Measurements from ENCODE around the gene KPNB1. TPM values are rescaled to one million over a fixed set of nuclear protein-coding genes. Genes with fewer than 3 reads are reported as not detected.

Gene KPNB1
- total RNA-seq, 2 donors from 2014 or later = 560 to 601 TPM

DNA sequence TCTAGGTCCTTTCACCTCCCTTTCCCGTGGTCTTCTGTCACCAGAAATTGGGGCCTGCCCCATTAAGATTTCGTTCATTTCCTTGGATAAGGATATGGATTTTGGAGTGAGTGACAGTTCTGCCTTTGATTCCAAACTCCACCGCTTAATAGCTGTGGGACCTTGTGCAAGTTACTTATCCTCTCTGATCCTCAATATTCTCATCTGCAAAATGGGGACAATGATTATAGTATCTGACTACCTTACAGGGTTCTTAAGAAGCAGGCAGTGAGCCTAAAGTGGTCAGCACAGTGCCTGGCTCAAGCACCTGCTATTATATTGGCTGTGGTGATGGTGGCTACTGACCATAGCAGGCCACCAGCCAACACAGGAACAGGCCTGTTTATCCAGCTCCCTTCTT, 59.9 kb downstream of the KPNB1 start:
- no peak for ATAC-seq
- H3K27ac Mint-ChIP-seq = no peak overlapping the region
- DNase-seq (ENCODE audit: low spot score in 2 of 2) = no peak

DNA sequence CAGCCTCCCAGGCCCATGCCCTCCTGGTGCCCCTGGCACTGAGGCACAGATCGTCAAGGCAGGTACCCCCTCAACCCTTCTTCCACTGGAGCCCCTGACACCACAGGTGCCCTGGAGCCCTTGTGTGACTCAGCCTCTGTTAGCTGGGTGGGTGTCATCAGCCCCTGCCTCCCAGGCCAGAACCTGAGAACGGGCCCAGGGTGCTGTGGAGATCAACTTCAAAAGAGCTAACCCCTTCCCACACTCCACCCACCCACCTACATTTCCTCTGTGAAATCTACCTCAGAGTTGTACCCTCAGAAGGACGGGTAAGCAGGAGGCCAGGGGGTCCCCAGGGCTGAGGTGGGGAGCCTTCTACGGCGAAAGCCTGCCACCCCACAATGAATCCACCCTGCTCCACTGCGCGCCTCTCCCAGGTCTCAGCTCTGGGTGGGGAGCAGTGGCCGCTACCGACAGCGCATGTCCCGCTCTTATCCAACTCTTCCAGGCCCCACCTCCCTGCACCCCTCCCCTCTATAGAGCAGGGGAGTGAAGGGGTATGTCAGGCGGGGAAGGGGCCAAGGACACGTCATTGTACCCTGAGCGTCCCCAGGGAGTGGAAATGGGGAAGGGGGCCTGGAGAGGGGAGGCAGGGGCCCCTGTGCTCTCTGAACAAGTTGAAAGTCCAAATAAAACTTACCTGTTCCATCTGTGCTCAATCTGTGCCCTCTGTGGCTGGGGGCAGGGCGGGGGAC, 61.8 kb downstream of the KPNB1 start:
- Mint-ChIP-seq H3K27ac (peak overlapping the region in 1 of 2 donors; percentile 63), H3K9me3 (no peaks in the 10 kb centered on the region), H3K36me3 (peaks cover 0 to 10% of the 10 kb centered on the region in 2 donors)
- no peak for ATAC-seq
- DNase-seq (ENCODE audit: low spot score in 2 of 2) = no peak

More for the DNA sequence above, 59.9 kb downstream of the KPNB1 start:
- H3K9me3 Mint-ChIP-seq = no peaks in the 10 kb centered on the region
- H3K36me3 Mint-ChIP-seq = peaks cover 8 to 17% of the 10 kb centered on the region in 2 donors

DNA sequence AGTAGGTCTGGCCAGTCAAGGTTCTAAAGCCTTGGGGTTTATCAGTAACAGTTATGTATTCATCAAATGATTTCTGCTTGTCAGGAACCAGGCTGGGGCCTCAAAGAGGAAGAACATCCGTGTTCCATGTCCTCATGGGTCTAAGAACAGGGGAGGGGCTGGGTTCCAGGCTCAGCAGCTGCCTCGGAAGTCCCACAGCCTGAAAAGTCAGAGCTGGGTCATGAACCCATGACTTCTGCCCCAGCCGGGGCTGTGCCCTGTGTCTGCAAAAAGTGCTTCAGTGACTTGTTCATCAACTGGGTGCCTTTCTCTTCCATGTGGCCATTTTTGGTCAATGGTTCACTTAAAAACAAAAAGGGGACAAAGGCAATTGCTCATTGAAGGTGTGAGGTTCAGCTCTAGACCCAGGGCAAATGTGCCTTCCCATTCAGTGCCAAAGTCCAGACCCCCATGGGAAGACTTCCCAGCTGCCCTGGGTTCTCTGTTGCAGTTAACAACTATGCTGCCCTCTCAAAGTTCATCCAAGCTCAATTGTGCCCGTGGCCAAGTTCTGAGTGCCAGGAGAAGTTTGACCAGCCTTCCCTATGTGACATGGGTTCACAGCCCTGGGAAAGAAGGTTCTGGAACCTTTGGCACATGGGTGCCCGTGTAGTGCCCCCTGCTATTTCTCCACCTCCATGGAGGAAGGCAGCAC, 62.8 kb downstream of the KPNB1 start:
- Mint-ChIP-seq H3K27ac (no peak overlapping the region), H3K9me3 (no peaks in the 10 kb centered on the region)

GRCh38 chr17:47713980-47714700, 64.4 kb downstream of the KPNB1 start:
- ATAC-seq = no peak
- DNase-seq (ENCODE audit: low spot score in 2 of 2) = no peak
- Mint-ChIP-seq H3K36me3 (peaks cover 0 to 10% of the 10 kb centered on the region in 2 donors), H3K9me3 (no peaks in the 10 kb centered on the region), H3K27ac (peak overlapping the region; percentile 60 to 100)

More for the DNA sequence above, 62.8 kb downstream of the KPNB1 start:
- no peak for DNase-seq (ENCODE audit: low spot score in 2 of 2)
- H3K36me3 Mint-ChIP-seq = peaks cover 0 to 10% of the 10 kb centered on the region in 2 donors
- ATAC-seq = no peak

DNA sequence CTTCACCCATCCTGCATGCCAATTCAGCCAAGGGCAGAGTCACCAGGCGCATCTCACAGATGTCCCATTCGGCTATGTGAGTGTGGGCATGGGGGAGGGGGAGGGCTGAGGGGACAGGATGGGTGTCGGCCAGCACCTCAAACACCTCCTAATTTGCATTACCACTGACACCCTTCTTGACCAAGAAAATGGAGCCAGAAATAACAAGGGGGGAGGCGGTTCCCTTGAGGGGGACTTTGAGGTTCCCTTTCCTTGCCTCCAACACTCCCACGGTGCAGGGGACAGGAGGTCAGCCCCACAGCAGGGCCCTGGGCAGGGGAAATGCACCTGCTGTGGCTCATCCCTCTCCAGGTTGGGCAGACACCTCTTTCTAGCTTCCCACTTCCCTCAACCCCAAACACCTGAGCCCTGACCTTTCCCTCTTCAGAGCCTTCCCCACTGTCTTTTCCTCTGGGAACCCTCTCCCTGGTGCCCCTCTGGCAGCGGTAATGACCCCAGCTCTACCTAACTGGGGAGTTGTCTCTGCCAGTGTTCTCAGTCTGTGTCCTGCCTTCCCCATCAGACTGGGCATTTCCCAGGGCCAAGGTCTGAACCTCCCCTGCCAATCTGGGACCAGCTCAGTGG, 65.2 kb downstream of the KPNB1 start:
- no peak for ATAC-seq
- peaks cover 0 to 10% of the 10 kb centered on the region in 2 donors for H3K36me3 Mint-ChIP-seq
- peak overlapping the region; percentile 75 to 100 for H3K27ac Mint-ChIP-seq
- no peaks in the 10 kb centered on the region for H3K9me3 Mint-ChIP-seq
- DNase-seq (ENCODE audit: low spot score in 2 of 2) = no peak

DNA sequence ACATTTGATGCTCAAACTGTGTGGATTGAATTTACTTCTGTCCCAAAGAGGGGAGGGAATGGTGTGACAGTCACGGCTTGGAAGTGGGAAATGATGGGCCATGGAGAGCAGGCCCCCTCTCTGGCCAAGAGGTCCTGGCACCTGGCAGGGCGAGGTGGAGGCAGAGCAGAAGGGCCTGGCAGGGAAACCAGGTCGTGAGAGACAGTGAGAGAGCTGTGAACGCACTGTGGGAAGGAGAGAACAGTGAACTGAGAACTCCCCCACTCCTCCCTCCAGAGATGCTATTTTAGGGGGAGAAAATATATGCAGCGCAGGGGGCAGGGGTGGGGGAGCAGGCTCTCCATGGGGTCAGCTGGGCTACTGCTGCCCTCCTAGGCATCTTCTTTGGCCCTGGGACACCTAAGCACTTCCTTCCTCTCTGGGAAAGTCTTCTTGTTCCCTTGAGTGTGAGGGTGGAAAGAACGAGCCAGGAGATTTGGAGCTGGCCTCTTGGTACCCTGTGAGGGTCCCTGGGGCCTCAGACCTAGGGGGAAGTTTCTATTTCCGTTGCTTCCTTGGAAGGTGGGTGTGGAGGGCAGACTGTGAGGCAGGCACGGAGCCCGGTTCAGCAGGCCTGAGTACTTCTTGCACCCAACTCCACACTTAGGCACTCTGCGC, 66.1 kb downstream of the KPNB1 start:
- Mint-ChIP-seq H3K36me3 (peaks cover 0 to 3% of the 10 kb centered on the region in 2 donors), H3K27ac (peak overlapping the region; percentile 75 to 100), H3K9me3 (no peaks in the 10 kb centered on the region)
- DNase-seq (ENCODE audit: low spot score in 2 of 2) (no peak), ATAC-seq (no peak)

- Mint-ChIP-seq H3K27ac (peak overlapping the region; percentile 93 to 100), H3K9me3 (no peaks in the 10 kb centered on the region), H3K36me3 (no peaks in the 10 kb centered on the region)
- ATAC-seq = no peak
- DNase-seq (ENCODE audit: low spot score in 2 of 2) = no peak
These were observed 66.7 kb downstream of the KPNB1 start for GRCh38 chr17:47716375-47716774.

DNA sequence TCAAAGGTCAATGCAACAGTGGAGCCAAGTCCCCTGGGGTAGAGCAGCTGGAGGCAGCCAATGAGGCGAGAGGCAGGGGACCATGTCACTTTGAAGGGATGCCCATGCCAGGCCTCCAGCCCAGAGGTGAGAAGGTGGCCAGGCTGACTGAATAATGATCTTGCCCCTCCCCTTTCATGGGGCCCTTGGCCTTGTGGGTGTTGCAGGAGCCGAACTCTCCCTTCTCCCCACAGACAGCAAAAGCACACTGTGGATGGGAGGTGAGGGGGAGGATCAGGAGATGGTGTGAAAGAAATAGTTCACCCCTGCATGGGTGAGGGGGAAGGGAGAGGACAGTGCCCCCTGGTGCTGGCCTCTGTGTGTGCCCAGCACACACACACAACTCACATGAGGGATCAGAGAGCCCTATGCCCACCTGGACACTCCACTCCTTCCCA, 67.6 kb downstream of the KPNB1 start:
- Mint-ChIP-seq H3K9me3 (no peaks in the 10 kb centered on the region), H3K27ac (peak overlapping the region; percentile 100), H3K36me3 (no peaks in the 10 kb centered on the region)
- ATAC-seq (no peak), DNase-seq (ENCODE audit: low spot score in 2 of 2) (peak in 1 of 2 donors; percentile 46)

DNA sequence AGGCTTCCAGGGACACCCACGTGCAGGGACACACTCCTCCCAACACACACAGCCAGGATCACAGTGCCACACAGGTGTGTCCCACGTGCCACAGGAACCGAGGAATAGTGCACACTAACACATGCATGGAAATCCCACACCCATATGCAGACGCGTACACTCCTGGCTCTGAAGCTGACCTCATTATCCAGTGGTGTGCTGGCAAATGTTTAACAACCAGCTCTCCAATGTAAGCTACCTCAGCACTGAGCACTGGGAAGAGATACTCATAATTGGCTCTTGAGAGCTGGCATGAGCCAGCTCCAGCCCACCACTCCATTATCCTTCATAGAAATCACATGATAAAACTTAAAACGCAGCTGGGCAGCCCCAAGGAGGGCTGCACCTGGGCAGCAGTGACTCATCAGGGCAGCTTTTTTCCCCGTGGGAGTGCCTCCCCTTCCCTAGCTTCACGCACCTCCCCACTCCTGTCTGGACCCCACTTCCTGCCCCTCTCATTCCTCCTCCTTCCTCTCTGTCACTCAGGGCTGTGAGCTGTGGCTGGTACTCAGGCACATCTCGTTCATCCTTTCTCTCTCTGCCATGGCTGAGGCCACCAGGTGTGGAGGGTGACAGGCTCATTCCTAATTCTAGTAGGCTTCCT, 68.4 kb downstream of the KPNB1 start:
- peak overlapping the region; percentile 100 for H3K27ac Mint-ChIP-seq

DNA sequence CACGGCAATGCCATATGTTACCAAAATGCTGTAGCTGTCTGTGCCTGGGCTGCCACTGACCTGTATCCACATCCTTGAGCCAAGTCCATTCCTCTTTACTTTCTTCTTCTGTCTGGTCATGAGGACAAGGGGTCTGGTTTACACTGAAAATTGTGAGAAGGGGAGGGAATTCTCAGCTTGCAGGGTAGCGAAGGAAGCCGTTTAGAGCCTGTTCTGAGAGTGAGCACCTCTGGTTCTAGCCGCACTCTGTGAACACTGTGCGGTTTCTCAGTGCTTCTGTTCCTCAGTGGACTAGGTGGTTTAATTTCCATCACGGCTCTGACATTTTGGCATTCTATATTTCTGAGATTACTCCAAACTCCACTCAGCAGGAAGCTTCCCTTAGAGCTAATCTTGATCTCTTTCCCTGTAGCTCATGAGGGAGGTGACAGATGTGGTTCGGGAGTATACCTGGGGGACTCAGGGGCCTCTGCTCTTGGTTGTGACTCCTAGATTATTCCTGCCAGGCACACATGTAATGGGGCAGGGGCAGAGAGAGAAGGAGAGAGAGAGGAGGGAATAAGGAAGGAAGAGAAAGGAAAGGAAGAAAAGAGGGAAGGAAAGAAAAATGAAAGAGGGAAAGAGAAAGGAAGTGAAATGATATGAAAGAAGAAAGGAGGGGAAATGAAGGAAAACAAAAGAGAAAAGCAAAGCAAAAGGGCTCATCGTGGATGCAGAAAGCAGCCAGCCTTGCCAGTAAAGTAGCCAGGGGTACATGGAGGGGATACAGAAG, 69.1 kb downstream of the KPNB1 start:
- Mint-ChIP-seq H3K9me3 (no peaks in the 10 kb centered on the region), H3K36me3 (no peaks in the 10 kb centered on the region), H3K27ac (peak overlapping the region; percentile 100)
- ATAC-seq (no peak), DNase-seq (ENCODE audit: low spot score in 2 of 2) (no peak)

More for the DNA sequence above, 68.4 kb downstream of the KPNB1 start:
- no peaks in the 10 kb centered on the region for H3K9me3 Mint-ChIP-seq
- H3K36me3 Mint-ChIP-seq = no peaks in the 10 kb centered on the region
- ATAC-seq (peak; percentile 5 to 7), DNase-seq (ENCODE audit: low spot score in 2 of 2) (peak in 1 of 2 donors; percentile 72)

GRCh38 chr17:47719411-47720152, 69.9 kb downstream of the KPNB1 start:
- ATAC-seq (peak; percentile 44 to 61), DNase-seq (ENCODE audit: low spot score in 2 of 2) (peak; percentile 82 to 87)
- Mint-ChIP-seq H3K9me3 (no peaks in the 10 kb centered on the region), H3K27ac (peak overlapping the region; percentile 100), H3K36me3 (no peaks in the 10 kb centered on the region)

- ATAC-seq (peak; percentile 2 to 35), DNase-seq (ENCODE audit: low spot score in 2 of 2) (peak in 1 of 2 donors; percentile 84)
- no peaks in the 10 kb centered on the region for H3K9me3 Mint-ChIP-seq
- no peaks in the 10 kb centered on the region for H3K36me3 Mint-ChIP-seq
- peak overlapping the region; percentile 100 for H3K27ac Mint-ChIP-seq
These were observed 70.5 kb downstream of the KPNB1 start for GRCh38 chr17:47720196-47720595.

DNA sequence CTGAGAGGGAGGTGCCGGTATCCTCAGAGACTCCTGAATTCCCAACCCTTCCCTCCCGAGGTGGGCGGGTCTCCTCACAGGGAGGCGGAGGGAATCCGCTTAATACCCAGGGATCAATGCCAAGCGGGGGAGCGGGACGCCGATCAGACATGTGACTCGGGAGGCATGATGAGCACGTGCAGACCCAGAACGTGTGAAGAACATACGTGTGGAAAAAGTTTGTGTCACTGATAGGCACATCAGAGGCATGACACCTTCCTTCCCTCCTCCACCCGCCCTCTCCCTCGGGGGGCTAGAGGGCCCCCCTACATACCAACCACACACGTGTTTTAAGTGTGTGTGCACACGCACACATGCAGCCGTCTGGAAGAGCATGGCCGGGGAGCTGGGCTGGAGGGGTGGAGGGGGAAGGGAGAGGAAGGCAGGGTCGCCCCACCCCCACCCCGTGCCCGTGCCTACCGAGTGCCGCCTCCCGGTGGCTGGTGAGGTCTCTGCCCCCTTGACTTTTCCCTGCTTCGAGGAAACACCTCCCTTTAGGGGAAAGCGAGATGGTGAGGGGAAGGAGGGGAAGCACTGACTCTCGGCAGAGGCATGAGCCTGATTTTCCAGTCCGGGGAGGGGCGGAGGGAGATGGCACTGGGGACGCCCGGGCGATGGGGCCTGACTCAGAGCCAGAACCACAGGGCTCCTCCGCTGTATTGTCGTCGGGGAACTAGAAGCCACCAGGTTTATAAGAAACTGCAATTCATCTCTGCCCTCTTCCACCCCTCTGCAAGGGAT, 71.2 kb downstream of the KPNB1 start:
- peak; percentile 96 to 98 for DNase-seq (ENCODE audit: low spot score in 2 of 2)
- ATAC-seq = peak; percentile 64 to 77
- no peaks in the 10 kb centered on the region for H3K9me3 Mint-ChIP-seq
- H3K36me3 Mint-ChIP-seq = no peaks in the 10 kb centered on the region
- peak overlapping the region; percentile 100 for H3K27ac Mint-ChIP-seq

- DNase-seq (ENCODE audit: low spot score in 2 of 2) = no peak
- peak overlapping the region; percentile 100 for H3K27ac Mint-ChIP-seq
- H3K9me3 Mint-ChIP-seq = no peaks in the 10 kb centered on the region
- no peaks in the 10 kb centered on the region for H3K36me3 Mint-ChIP-seq
- no peak for ATAC-seq
These were observed 72.0 kb downstream of the KPNB1 start for GRCh38 chr17:47721725-47722124.

All from activated naive CD4-positive, alpha-beta T cell treated with anti-CD3 and anti-CD28 coated beads, Interleukin-2, amount 50 U/mL, for 72 hours (primary cell).